Measurements from ENCODE around the gene UGT1A8. TPM values are rescaled to one million over a fixed set of nuclear protein-coding genes. Genes with fewer than 3 reads are reported as not detected.

Gene UGT1A8
- total and polyA plus RNA-seq, 2 donors (not counting 3 experiments of a cell fraction or from before 2014, with no cell fraction given): not detected

DNA sequence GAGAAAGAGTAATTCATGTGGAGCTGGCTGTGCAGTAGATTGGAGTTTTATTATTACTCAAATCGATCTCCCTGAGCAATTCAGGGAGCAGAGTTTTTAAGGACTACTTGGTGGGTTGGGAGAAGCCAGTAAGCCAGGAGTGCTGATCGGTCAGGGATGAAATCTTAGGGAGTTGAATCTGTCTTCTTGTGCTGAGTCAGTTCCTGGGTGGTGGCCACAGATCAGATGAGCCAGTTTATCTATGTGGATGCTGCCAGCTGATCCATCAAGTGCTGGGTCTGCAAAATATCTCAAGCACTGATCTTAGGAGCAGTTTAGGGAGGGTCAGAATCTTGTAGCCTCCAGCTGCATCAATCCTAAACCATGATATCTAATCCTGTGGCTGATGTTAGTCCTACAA, 17.0 kb upstream of the UGT1A8 start:
- Histone ChIP-seq H3K4me2 (ENCODE audit: insufficient read depth, low read length) (no peak overlapping the region), H3K9ac (replicated peaks; ENCODE audit: extremely low read depth, insufficient read depth, low read length) (no peak overlapping the region), H3K4me3 (replicated peaks in 1 of 3; ENCODE audit: insufficient read depth in 1 of 3, low read depth in 1 of 3, low read length in 3 of 3) (no peak overlapping the region), H3K4me1 (ENCODE audit: control insufficient read depth, extremely low read depth, insufficient read depth, low read length) (no peaks in the 10 kb centered on the region), H4K20me1 (replicated peaks; ENCODE audit: control insufficient read depth, extremely low read depth, insufficient read depth, low read length) (no peaks in the 10 kb centered on the region), H3K79me2 (ENCODE audit: control insufficient read depth, insufficient read depth, low read length) (no peaks in the 10 kb centered on the region), H2AFZ (ENCODE audit: low read depth, low read length) (no peak overlapping the region), H3K27me3 (ENCODE audit: control insufficient read depth in 2 of 2, insufficient read depth in 2 of 2, low read length in 2 of 2) (peaks cover 3 to 4% of the 10 kb centered on the region in 2 experiments), H3K9me1 (replicated peaks; ENCODE audit: control insufficient read depth, extremely low read depth, insufficient read depth, low read length) (no peaks in the 10 kb centered on the region), H3K36me3 (ENCODE audit: control insufficient read depth in 2 of 2, extremely low read depth in 1 of 2, insufficient read depth in 2 of 2, low read length in 2 of 2) (no peaks in the 10 kb centered on the region), H3K9me3 (replicated peaks; ENCODE audit: control insufficient read depth, insufficient read depth, low read length) (no peaks in the 10 kb centered on the region), H3K27ac (ENCODE audit: insufficient read depth, low read depth, low read length) (no peak overlapping the region)
- dilution Hi-C loops (cut with MboI; ENCODE audit: extremely low pct_ligation_motif_present, low sequenced_read_pairs): no loop called here
- BruUV-seq (replicated peaks): no TSS peak
- intact Hi-C loops (cut with micrococcal nuclease): no loop called here
- ChIA-PET POLR2A (no interaction called here), CTCF (no interaction called here)
- DNase-seq (ENCODE audit: low read depth, low spot score): no peak
- no peak for TF ChIP-seq POLR2AphosphoS5 (IDR thresholded peaks at IDR 0.05; ENCODE audit: insufficient read depth, low read depth, low read length)
- TF ChIP-seq GATA2 (IDR thresholded peaks at IDR 0.05; ENCODE audit: insufficient read depth, insufficient read length, low read depth, low read length): no peak
- no peak for FAIRE-seq

DNA sequence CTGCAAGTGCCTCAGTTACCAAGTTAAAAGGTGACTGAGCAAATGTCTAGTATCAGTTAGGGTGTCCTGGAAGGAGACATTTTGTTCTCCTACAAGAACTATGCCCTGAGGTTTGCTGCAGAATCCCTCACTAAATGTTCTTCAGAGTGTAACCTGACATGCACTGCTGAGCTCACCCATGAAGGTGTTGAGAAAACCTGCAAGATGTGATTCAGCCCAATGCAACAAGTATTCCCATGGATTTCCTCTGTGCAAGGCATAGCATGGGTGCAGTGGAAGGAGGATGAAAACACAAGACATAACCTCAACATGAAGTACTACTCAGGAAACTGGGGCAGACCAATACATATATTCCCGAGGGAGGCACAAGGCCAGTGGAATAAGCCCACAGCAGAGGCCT, 15.4 kb upstream of the UGT1A8 start:
- Histone ChIP-seq H3K79me2 (ENCODE audit: control insufficient read depth, insufficient read depth, low read length) (no peaks in the 10 kb centered on the region), H3K9me3 (replicated peaks; ENCODE audit: control insufficient read depth, insufficient read depth, low read length) (no peaks in the 10 kb centered on the region), H3K9me1 (replicated peaks; ENCODE audit: control insufficient read depth, extremely low read depth, insufficient read depth, low read length) (no peaks in the 10 kb centered on the region), H3K9ac (replicated peaks; ENCODE audit: extremely low read depth, insufficient read depth, low read length) (no peak overlapping the region), H2AFZ (ENCODE audit: low read depth, low read length) (no peak overlapping the region), H3K27me3 (ENCODE audit: control insufficient read depth in 2 of 2, insufficient read depth in 2 of 2, low read length in 2 of 2) (peaks cover 3 to 4% of the 10 kb centered on the region in 2 experiments), H3K36me3 (ENCODE audit: control insufficient read depth in 2 of 2, extremely low read depth in 1 of 2, insufficient read depth in 2 of 2, low read length in 2 of 2) (no peaks in the 10 kb centered on the region), H4K20me1 (replicated peaks; ENCODE audit: control insufficient read depth, extremely low read depth, insufficient read depth, low read length) (no peaks in the 10 kb centered on the region), H3K4me1 (ENCODE audit: control insufficient read depth, extremely low read depth, insufficient read depth, low read length) (no peaks in the 10 kb centered on the region), H3K27ac (ENCODE audit: insufficient read depth, low read depth, low read length) (no peak overlapping the region), H3K4me2 (ENCODE audit: insufficient read depth, low read length) (no peak overlapping the region), H3K4me3 (replicated peaks in 1 of 3; ENCODE audit: insufficient read depth in 1 of 3, low read depth in 1 of 3, low read length in 3 of 3) (no peak overlapping the region)
- no TSS peak for BruUV-seq (replicated peaks)
- DNase-seq (ENCODE audit: low read depth, low spot score): no peak
- POLR2A ChIA-PET: no interaction called here
- TF ChIP-seq POLR2A (IDR thresholded peaks at IDR 0.05; ENCODE audit: low read depth, low read length) (no peak), EZH2 (IDR thresholded peaks at IDR 0.05; ENCODE audit: borderline replicate concordance, low read depth, low read length, severe bottlenecking) (no peak), GATA2 (IDR thresholded peaks at IDR 0.05; ENCODE audit: insufficient read depth, insufficient read length, low read depth, low read length) (no peak), POLR2AphosphoS5 (IDR thresholded peaks at IDR 0.05; ENCODE audit: insufficient read depth, low read depth, low read length) (no peak), MYC (IDR thresholded peaks at IDR 0.05; ENCODE audit: low read depth, low read length) (no peak), FOS (IDR thresholded peaks at IDR 0.05; ENCODE audit: borderline replicate concordance, insufficient read depth, low read length) (no peak), JUN (IDR thresholded peaks at IDR 0.05; ENCODE audit: borderline replicate concordance, insufficient read depth, insufficient read length, low read depth) (no peak)
- TF ChIP-seq, protein P1, sequence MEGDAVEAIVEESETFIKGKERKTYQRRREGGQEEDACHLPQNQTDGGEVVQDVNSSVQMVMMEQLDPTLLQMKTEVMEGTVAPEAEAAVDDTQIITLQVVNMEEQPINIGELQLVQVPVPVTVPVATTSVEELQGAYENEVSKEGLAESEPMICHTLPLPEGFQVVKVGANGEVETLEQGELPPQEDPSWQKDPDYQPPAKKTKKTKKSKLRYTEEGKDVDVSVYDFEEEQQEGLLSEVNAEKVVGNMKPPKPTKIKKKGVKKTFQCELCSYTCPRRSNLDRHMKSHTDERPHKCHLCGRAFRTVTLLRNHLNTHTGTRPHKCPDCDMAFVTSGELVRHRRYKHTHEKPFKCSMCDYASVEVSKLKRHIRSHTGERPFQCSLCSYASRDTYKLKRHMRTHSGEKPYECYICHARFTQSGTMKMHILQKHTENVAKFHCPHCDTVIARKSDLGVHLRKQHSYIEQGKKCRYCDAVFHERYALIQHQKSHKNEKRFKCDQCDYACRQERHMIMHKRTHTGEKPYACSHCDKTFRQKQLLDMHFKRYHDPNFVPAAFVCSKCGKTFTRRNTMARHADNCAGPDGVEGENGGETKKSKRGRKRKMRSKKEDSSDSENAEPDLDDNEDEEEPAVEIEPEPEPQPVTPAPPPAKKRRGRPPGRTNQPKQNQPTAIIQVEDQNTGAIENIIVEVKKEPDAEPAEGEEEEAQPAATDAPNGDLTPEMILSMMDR (IDR thresholded peaks at IDR 0.05; ENCODE audit: extremely low read depth in 1 of 2, insufficient read depth in 1 of 2, low read depth in 1 of 2, low read length in 2 of 2): no peak
- TF ChIP-seq, protein P2, sequence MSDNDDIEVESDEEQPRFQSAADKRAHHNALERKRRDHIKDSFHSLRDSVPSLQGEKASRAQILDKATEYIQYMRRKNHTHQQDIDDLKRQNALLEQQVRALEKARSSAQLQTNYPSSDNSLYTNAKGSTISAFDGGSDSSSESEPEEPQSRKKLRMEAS (IDR thresholded peaks at IDR 0.05; ENCODE audit: insufficient read depth, insufficient read length): no peak
- CTCF ChIA-PET: interaction anchor here (1.9 kb wide), 1 partner anchor 154 kb away, joined by 5 read pairs; no protein-coding TSS in a partner anchor
- dilution Hi-C loops (cut with MboI; ENCODE audit: extremely low pct_ligation_motif_present, low sequenced_read_pairs) (no loop called here), intact Hi-C loops (cut with micrococcal nuclease) (no loop called here)
- FAIRE-seq: no peak

Measured in endothelial cell of umbilical vein (primary cell).